ENCODE measurements around the gene POC1A.

DNA sequence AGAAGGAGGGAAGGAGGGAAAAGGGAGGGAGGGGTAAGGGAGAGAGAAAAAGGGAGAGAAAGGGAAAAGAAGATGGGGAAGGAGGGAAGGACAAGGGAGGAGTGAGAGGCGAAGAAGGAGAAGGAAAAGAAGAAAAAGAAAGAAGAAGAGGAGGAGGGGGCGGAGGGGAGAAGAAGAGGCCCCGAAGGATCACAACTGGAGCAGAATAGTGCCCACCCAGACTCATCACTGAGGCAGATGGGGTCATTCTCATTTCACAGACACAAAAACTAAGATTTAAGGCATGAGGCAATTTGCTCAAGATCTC, 41.0 kb upstream of the POC1A start:
- TF ChIP-seq ZNF274 (IDR thresholded peaks at IDR 0.05; ENCODE audit: low read depth, low read length) (no peak), YY1 (IDR thresholded peaks at IDR 0.05; ENCODE audit: insufficient read depth, insufficient read length) (no peak), SUZ12 (IDR thresholded peaks at IDR 0.05; ENCODE audit: extremely low read depth, insufficient read depth, insufficient read length) (no peak)

All from NT2/D1 (cell line).